ENCODE measurements around the gene AHSG. TPM values are rescaled to one million over a fixed set of nuclear protein-coding genes. Genes with fewer than 3 reads are reported as not detected.

AHSG gene
- total RNA-seq, 1 donor = not detected

DNA sequence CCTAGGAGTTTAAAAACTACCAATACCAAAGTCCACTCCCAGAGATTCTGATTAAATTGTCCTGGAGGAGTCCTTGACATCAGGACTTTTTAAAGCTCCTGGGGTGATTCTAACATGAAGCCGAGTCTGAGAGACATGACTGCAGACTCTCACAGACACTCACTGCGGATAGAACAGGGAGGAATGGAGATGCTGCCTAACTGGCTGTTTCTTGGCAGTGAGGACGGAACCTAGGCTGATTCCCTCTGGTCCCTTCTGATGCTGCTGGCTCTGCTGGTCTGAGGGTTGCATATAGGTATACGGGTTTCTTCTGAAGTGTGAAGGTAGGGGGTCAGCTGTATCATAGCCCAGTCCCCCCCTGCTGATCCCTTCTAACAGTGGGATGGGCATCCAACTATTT, 51.6 kb downstream of the AHSG start:
- Histone ChIP-seq H3K4me3 (ENCODE audit: low read length) (no peak overlapping the region), H3K9me3 (ENCODE audit: low read depth, low read length) (no peaks in the 10 kb centered on the region), H3K27me3 (ENCODE audit: insufficient read depth, low read length) (peaks cover 5% of the 10 kb centered on the region), H3K4me1 (ENCODE audit: insufficient read depth, low read length) (no peaks in the 10 kb centered on the region)

DNA sequence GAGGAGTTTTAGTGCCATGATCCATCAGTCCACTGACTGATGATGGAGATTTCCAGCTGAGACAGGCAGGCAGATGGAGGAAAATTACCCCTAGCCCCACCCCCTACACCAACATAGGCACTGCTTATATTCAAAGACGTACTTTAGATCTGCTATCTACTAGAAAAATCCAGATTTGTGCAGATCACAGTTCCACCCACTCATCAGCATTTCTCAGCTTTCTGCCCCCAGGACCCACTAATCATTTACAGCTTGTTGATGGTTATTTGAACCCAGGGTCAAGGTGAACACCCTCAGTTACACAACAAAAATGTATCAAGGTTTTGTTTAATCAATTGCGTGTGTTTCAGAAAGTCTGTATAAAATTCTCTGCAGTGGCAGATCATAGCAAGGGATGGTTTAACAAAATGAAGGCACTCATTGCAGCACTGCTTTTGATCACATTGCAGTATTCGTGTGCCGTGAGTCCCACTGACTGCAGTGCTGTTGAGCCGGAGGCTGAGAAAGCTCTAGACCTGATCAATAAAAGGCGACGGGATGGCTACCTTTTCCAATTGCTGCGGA, 52.8 kb downstream of the AHSG start, which contains the start of gene HRG:
Gene HRG, plus strand, starts transcription at position 390 of the 564 bp plus-strand sequence. Its CDS starts 18 bp downstream, at position 408.
- Histone ChIP-seq H3K4me3 (ENCODE audit: low read length) (no peak within 1 kb of the TSS), H3K27me3 (ENCODE audit: insufficient read depth, low read length) (peaks cover 5% of the 10 kb centered on the region), H3K9me3 (ENCODE audit: low read depth, low read length) (no peaks in the 10 kb centered on the region), H3K4me1 (ENCODE audit: insufficient read depth, low read length) (no peaks in the 10 kb centered on the region)

DNA sequence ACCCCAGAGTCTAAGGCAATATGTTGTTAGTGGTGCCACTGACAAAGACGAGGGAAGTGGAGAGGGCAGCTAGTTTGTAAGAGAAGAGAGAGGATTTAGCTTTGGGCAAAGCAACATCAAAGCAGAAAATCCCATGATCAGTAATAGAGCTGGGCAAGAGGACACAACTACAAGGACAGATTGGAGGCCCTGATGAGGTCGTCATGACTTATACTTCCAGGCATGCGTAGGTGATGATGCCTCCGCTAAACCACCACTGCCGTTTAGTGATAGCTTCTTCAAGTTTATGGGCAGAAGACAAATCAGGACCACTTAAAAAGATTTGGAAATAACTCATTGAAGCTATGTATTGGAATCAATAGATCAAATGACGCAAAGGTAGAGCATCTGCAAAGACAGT, 55.6 kb downstream of the AHSG start:
- H3K4me3 ChIP-seq (ENCODE audit: low read length) = no peak overlapping the region

DNA sequence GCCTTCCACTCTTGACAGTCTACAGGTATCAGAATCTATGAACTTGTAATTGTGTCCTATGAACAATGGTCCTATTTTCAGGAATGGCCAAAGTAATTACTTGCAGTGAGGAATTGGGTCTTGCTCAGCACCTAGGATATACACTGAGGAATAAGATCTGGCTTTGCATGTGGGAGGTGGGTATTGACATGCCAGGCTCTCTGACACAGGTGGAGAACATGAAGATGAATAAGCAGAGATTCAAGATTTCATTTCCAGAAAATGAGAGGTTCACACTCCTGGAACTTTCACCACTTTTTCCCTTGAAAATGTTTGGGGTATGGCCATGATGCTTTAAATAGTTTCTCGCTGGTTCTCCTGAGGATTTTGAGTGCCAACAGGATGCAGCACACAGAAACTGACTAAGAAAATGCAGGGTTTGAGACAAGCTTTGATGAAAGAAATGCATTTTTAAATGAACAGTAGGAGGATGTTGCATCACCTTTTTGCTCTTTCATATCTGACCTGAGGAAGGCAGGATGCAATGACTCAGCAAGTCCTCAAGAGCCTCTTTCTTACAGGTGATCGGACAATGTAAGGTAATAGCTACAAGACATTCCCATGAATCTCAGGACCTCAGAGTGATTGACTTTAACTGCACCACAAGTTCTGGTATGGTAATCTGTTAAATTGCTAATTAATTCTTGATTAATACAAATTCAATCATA, 56.7 kb downstream of the AHSG start:
- Histone ChIP-seq H3K27me3 (ENCODE audit: insufficient read depth, low read length) (peaks cover 7% of the 10 kb centered on the region), H3K4me1 (ENCODE audit: insufficient read depth, low read length) (no peaks in the 10 kb centered on the region), H3K4me3 (ENCODE audit: low read length) (no peak overlapping the region), H3K9me3 (ENCODE audit: low read depth, low read length) (no peaks in the 10 kb centered on the region)

More for the DNA sequence above, 55.6 kb downstream of the AHSG start:
- Histone ChIP-seq H3K9me3 (ENCODE audit: low read depth, low read length) (no peaks in the 10 kb centered on the region), H3K27me3 (ENCODE audit: insufficient read depth, low read length) (peaks cover 6% of the 10 kb centered on the region), H3K4me1 (ENCODE audit: insufficient read depth, low read length) (no peaks in the 10 kb centered on the region)

DNA sequence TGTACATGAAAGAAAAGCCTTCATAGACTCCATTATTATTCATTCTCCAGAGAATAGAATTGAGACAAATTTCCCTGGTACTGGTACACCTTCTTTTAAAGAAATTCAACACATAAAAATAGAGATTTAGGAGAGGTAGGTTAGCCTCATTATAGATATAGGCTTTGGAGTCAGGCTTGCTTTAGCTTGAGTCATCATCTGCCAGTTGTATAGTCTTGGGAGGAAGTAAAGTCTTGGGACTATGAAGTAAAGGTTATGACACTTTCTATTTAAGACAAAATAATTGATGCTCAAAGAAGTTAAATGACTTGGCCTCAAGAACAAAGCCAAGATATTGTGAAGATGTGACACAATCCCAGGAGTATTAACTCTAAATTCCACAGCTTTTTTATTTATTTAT, 57.3 kb downstream of the AHSG start:
- H3K9me3 ChIP-seq (ENCODE audit: low read depth, low read length) = no peaks in the 10 kb centered on the region
- no peaks in the 10 kb centered on the region for H3K4me1 ChIP-seq (ENCODE audit: insufficient read depth, low read length)

More for the DNA sequence above, 57.3 kb downstream of the AHSG start:
- Histone ChIP-seq H3K27me3 (ENCODE audit: insufficient read depth, low read length) (peaks cover 7% of the 10 kb centered on the region), H3K4me3 (ENCODE audit: low read length) (no peak overlapping the region)

Other genes starting within 250 kb of the AHSG start
- gene CRYGS, start 68.7 kb upstream of the AHSG start, total RNA-seq = 0.21 TPM
- gene TBCCD1, start 45.7 kb upstream of the AHSG start, total RNA-seq = 8.4 TPM
- 44.3 TPM for gene DNAJB11, start 42.3 kb upstream of the AHSG start, total RNA-seq
- gene FETUB, start 27.3 kb downstream of the AHSG start, total RNA-seq = not detected
- not detected for gene HRG, start 53.0 kb downstream of the AHSG start, total RNA-seq
- 0.21 TPM for gene KNG1, start 104.3 kb downstream of the AHSG start, total RNA-seq
- 1,243 TPM for gene EIF4A2, start 170.5 kb downstream of the AHSG start, total RNA-seq
- 9.3 TPM for gene RFC4, start 193.4 kb downstream of the AHSG start, total RNA-seq
- under 0.01 TPM for gene ADIPOQ, start 229.7 kb downstream of the AHSG start, total RNA-seq